Ascending aorta (tissue), 2 donors: Measurements from ENCODE around the gene SPTBN1. TPM values are rescaled to one million over a fixed set of nuclear protein-coding genes. Genes with fewer than 3 reads are reported as not detected.

Source experiments
- DNase-seq, 2 donors: peaks; one replicate each; pipeline ENCODE4 v3.0.0-alpha.2; 2019; ENCODE audit warnings: low spot score in 2 of 2
- H3K27ac ChIP-seq, 2 donors: fragments of 200-600 bp; sonication (generic); one replicate each; pipeline ENCODE4 v1.5.1; 2016 to 2017; ENCODE audit warnings: mild to moderate bottlenecking in 1 of 2
- H3K27me3 ChIP-seq: fragments of 200-600 bp; sonication (generic); one replicate; pipeline ENCODE4 v1.5.1; 2017
- H3K36me3 ChIP-seq, 2 donors: fragments of 200-600 bp; sonication (generic); one replicate each; pipeline ENCODE4 v1.5.1; 2016
- H3K4me1 ChIP-seq, 2 donors: fragments of 200-600 bp; sonication (generic); one replicate each; pipeline ENCODE4 v1.5.1; 2016 to 2017; ENCODE audit warnings: mild to moderate bottlenecking in 1 of 2
- H3K4me3 ChIP-seq, 2 donors: fragments of 200-600 bp; sonication (generic); one replicate each; pipeline ENCODE4 v1.5.1; 2016 to 2017; ENCODE audit warnings: mild to moderate bottlenecking in 1 of 2
- H3K9me3 ChIP-seq, 2 donors: fragments of 200-600 bp; sonication (generic); one replicate each; pipeline ENCODE4 v1.5.1; 2016
- CTCF ChIP-seq, 3 experiments: fragments of 200-600 bp in 2 of 3; fragments of 450-650 bp in 1 of 3; sonication (generic) in 2 of 3; IDR thresholded peaks; one replicate each; pipeline ENCODE4 v1.5.1; 2016 to 2019; ENCODE audit warnings: antibody characterized with exemption in 3 of 3, mild to moderate bottlenecking in 1 of 3, moderate library complexity in 1 of 3
- intact Hi-C: fragments of 100-400 bp; cut with DNase I; formaldehyde crosslinking; loops from one replicate; pipeline ENCODE4 v1.15.1; 2023
- total RNA-seq: library from RNA; depleted of rRNA; stranded (reverse); fragments of >200 nt; gene quantifications from one replicate; pipeline ENCODE4 v1.1.0, GENCODE V29; 2016

The SPTBN1 gene
- total RNA-seq, 1 donor from 2014 or later: 246 TPM

DNA sequence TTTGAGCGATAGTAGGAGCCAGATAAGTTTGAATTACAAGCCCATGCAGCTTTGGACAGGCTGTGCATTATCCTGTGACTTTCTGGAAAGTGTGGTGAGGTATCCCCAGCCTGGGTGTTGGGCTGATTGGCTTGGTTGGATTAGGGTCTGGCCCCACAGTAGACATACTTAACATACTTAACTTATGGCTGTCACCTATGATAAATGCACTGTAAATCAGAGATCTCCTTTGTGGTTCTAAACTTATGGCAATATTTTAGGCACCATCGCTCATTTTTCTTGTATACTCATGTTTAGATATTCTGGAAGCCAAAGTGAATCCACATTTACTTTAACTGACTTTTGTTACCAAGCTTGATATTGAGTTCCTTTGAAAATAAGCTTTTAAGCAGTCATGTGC, 54.8 kb downstream of the SPTBN1 start:
- Histone ChIP-seq H3K27me3 (no peaks in the 10 kb centered on the region), H3K36me3 (no peaks in the 10 kb centered on the region), H3K27ac (no peak overlapping the region), H3K4me1 (peaks cover 0 to 17% of the 10 kb centered on the region in 2 donors), H3K4me3 (no peak overlapping the region), H3K9me3 (no peaks in the 10 kb centered on the region)
- no peak for DNase-seq
- TF ChIP-seq CTCF (IDR thresholded peaks at IDR 0.05): no peak
- intact Hi-C loops: no loop called here

- no peaks in the 10 kb centered on the region for H3K9me3 ChIP-seq
- DNase-seq: no peak
- no peaks in the 10 kb centered on the region for H3K27me3 ChIP-seq
- no peak overlapping the region for H3K4me3 ChIP-seq
- intact Hi-C loops: no loop called here
- no peaks in the 10 kb centered on the region for H3K36me3 ChIP-seq
- H3K4me1 ChIP-seq: peaks cover 0 to 16% of the 10 kb centered on the region in 2 donors
- no peak for TF ChIP-seq CTCF (IDR thresholded peaks at IDR 0.05)
- no peak overlapping the region for H3K27ac ChIP-seq
Measured at GRCh38 chr2:54512183-54512582, 56.1 kb downstream of the SPTBN1 start.

- H3K27me3 ChIP-seq: no peaks in the 10 kb centered on the region
- no peak overlapping the region for H3K4me3 ChIP-seq
- H3K36me3 ChIP-seq: no peaks in the 10 kb centered on the region
- peaks cover 0 to 18% of the 10 kb centered on the region in 2 donors for H3K4me1 ChIP-seq
- H3K9me3 ChIP-seq: no peaks in the 10 kb centered on the region
- TF ChIP-seq CTCF (IDR thresholded peaks at IDR 0.05): no peak
- H3K27ac ChIP-seq: no peak overlapping the region
- no peak for DNase-seq
- intact Hi-C loops: no loop called here
Measured at GRCh38 chr2:54512663-54513362, 56.7 kb downstream of the SPTBN1 start.

GRCh38 chr2:54513363-54513715, 57.2 kb downstream of the SPTBN1 start:
- no peak for TF ChIP-seq CTCF (IDR thresholded peaks at IDR 0.05)
- Histone ChIP-seq H3K27ac (no peak overlapping the region), H3K36me3 (no peaks in the 10 kb centered on the region), H3K4me3 (no peak overlapping the region), H3K9me3 (no peaks in the 10 kb centered on the region), H3K27me3 (no peaks in the 10 kb centered on the region), H3K4me1 (peaks cover 0 to 22% of the 10 kb centered on the region in 2 donors)
- intact Hi-C loops: no loop called here
- no peak for DNase-seq

GRCh38 chr2:54514822-54515569, 58.9 kb downstream of the SPTBN1 start:
- no peak for TF ChIP-seq CTCF (IDR thresholded peaks at IDR 0.05)
- Histone ChIP-seq H3K36me3 (no peaks in the 10 kb centered on the region), H3K27me3 (no peaks in the 10 kb centered on the region), H3K9me3 (no peaks in the 10 kb centered on the region), H3K4me1 (peaks cover 0 to 23% of the 10 kb centered on the region in 2 donors), H3K4me3 (no peak overlapping the region), H3K27ac (no peak overlapping the region)
- DNase-seq: no peak
- intact Hi-C loops: no loop called here
